K562 (cell line): Measurements from ENCODE around the gene LRRC61. TPM values are rescaled to one million over a fixed set of nuclear protein-coding genes. Genes with fewer than 3 reads are reported as not detected.

ENCODE experiments used
- ATF3 ChIP-seq, 2 experiments: fragments of 450-650 bp in 1 of 2; sonication (generic) in 1 of 2; formaldehyde crosslinking in 1 of 2; IDR thresholded peaks in 1 of 2; conservative IDR thresholded peaks in 1 of 2; 2 replicates each; pipeline versions ENCODE4 v1.6.1 to v1.8.1; 2016 to 2023; ENCODE audit warnings: mild to moderate bottlenecking in 2 of 2, moderate library complexity in 2 of 2, inconsistent platforms in 1 of 2, missing genetic modification reagents in 1 of 2
- BDP1 ChIP-seq: IDR thresholded peaks from 3 replicates; pipeline ENCODE4 v1.6.1; 2011; ENCODE audit not compliant: insufficient read length, insufficient read depth
- CBX2 ChIP-seq: fragments of 200-600 bp; sonication (generic); IDR thresholded peaks from one replicate; pipeline ENCODE4 v1.6.1; 2012; ENCODE audit warnings: mild to moderate bottlenecking, low read length, inconsistent platforms; ENCODE audit not compliant: insufficient read depth, poor library complexity, severe bottlenecking
- CCAR2 ChIP-seq: fragments of 200-400 bp; formaldehyde crosslinking; IDR thresholded peaks from 2 replicates; pipeline ENCODE4 v1.6.1; 2017; ENCODE audit warnings: mild to moderate bottlenecking, low read depth, low read length
- CTCF ChIP-seq, 3 experiments: IDR thresholded peaks in 2 of 3; conservative IDR thresholded peaks in 1 of 3; 2 replicates each; pipeline ENCODE4 v1.5.1; 2011 to 2012; ENCODE audit warnings: low read length in 3 of 3, mild to moderate bottlenecking in 3 of 3, control low read depth in 2 of 3, improper control_type of control experiment in 1 of 3, inconsistent platforms in 1 of 3, low read depth in 1 of 3, mixed read lengths in 1 of 3, moderate library complexity in 1 of 3; ENCODE audit not compliant: insufficient read depth in 2 of 3
- DNMT1 ChIP-seq: fragments of 450-650 bp; IDR thresholded peaks from 2 replicates; pipeline ENCODE4 v1.6.1; 2016; ENCODE audit warnings: antibody characterized with exemption, mild to moderate bottlenecking
- EP300 ChIP-seq: IDR thresholded peaks from 2 replicates; pipeline ENCODE4 v1.6.1; 2012; ENCODE audit warnings: low read length, improper control_type of control experiment
- FUS ChIP-seq: fragments of 200-400 bp; formaldehyde crosslinking; optimal IDR thresholded peaks from 2 replicates; pipeline ENCODE3; 2017; ENCODE audit warnings: low read depth, low read length
- HNRNPH1 ChIP-seq: fragments of 200-400 bp; formaldehyde crosslinking; optimal IDR thresholded peaks from 2 replicates; pipeline ENCODE3; 2017; ENCODE audit warnings: low read depth, mild to moderate bottlenecking, low read length, moderate library complexity
- KAT8 ChIP-seq: fragments of 450-650 bp; IDR thresholded peaks from 2 replicates; pipeline ENCODE4 v1.6.1; 2016; ENCODE audit warnings: low read depth, mild to moderate bottlenecking
- KLF16 ChIP-seq: IDR thresholded peaks from 2 replicates; pipeline ENCODE4 v1.6.1; 2016; ENCODE audit warnings: antibody characterized with exemption
- MCM7 ChIP-seq, 2 experiments: fragments of 450-650 bp; IDR thresholded peaks; 2 replicates each; pipeline ENCODE4 v1.6.1; 2016 to 2018
- PCBP1 ChIP-seq: fragments of 200-400 bp; formaldehyde crosslinking; IDR thresholded peaks from 2 replicates; pipeline ENCODE4 v1.6.1; 2018; ENCODE audit warnings: mild to moderate bottlenecking, low read depth, low read length; ENCODE audit not compliant: poor library complexity, severe bottlenecking
- SMAD2 ChIP-seq: fragments of 150-350 bp; IDR thresholded peaks from 2 replicates; pipeline ENCODE4 v1.6.1; 2014; ENCODE audit warnings: low read depth, mild to moderate bottlenecking, low read length
- SMARCA4 ChIP-seq: fragments of 450-650 bp; IDR thresholded peaks from 2 replicates; pipeline ENCODE4 v1.6.1; 2016
- WHSC1 ChIP-seq: IDR thresholded peaks from one replicate; pipeline ENCODE4 v1.6.1; 2012; ENCODE audit warnings: low read length, control low read depth, inconsistent platforms
- ZNF124 ChIP-seq: sonication (generic); formaldehyde crosslinking; IDR thresholded peaks from 2 replicates; pipeline ENCODE4 v1.8.1; 2022; ENCODE audit warnings: missing genetic modification reagents
- ZNF174 ChIP-seq: fragments of 250-450 bp; sonication (Bioruptor Pico); IDR thresholded peaks from 2 replicates; pipeline ENCODE4 v1.4.0; 2020; ENCODE audit warnings: mild to moderate bottlenecking
- ZNF347 ChIP-seq: fragments of 450-650 bp; formaldehyde crosslinking; IDR thresholded peaks from 2 replicates; pipeline ENCODE4 v1.4.0; 2020; ENCODE audit warnings: low read depth, mild to moderate bottlenecking, moderate library complexity
- ZNF436 ChIP-seq: fragments of 250-450, 450-650 bp; sonication (Bioruptor Pico); formaldehyde crosslinking; IDR thresholded peaks from 2 replicates; pipeline ENCODE4 v1.7.0; 2020; ENCODE audit warnings: mild to moderate bottlenecking
- ZNF445 ChIP-seq: fragments of 250-450 bp; sonication (Bioruptor Pico); IDR thresholded peaks from 2 replicates; pipeline ENCODE4 v1.4.0; 2020; ENCODE audit warnings: low read depth, mild to moderate bottlenecking, moderate library complexity
- ZNF57 ChIP-seq: fragments of 450-650 bp; formaldehyde crosslinking; IDR thresholded peaks from 2 replicates; pipeline ENCODE4 v1.4.0; 2020; ENCODE audit warnings: mild to moderate bottlenecking, moderate library complexity
- ZNF699 ChIP-seq: fragments of 250-450 bp; sonication (Bioruptor Pico); IDR thresholded peaks from 2 replicates; pipeline ENCODE4 v1.8.0; 2021; ENCODE audit warnings: mild to moderate bottlenecking, moderate library complexity; ENCODE audit not compliant: insufficient replicate concordance
- ZNF75A ChIP-seq: fragments of 450-650 bp; formaldehyde crosslinking; IDR thresholded peaks from 2 replicates; pipeline ENCODE4 v1.4.0; 2020; ENCODE audit warnings: mild to moderate bottlenecking
- polyA plus RNA-seq, 8 experiments: library from polyadenylated mRNA; depleted of rRNA in 4 of 8; stranded (reverse) in 5 of 8; unstranded in 3 of 8; fragments of >200 nt; fragmentation: Nextera tagmentation in 2 of 8; fragmentation: Illumina TruSeq in 1 of 8; extraction: Ambion mirVana in 2 of 8; extraction: Trizol in 1 of 8; gene quantifications; 2 replicates each; pipeline versions ENCODE4 v1.2.1 to v1.2.3, GENCODE V29; 2011 to 2014; ENCODE audit warnings: inconsistent platforms in 1 of 8, missing spikeins in 1 of 8
- total RNA-seq, 7 experiments: library from RNA; depleted of rRNA in 6 of 7; stranded (reverse); fragments of >200 nt in 6 of 7; fragmentation: Illumina TruSeq in 2 of 7; extraction: Trizol in 2 of 7; gene quantifications; 2 replicates each; pipeline versions ENCODE4 v1.2.1 to v1.2.3, GENCODE V29; 2011 to 2021; ENCODE audit warnings: low replicate concordance in 1 of 7
- TF ChIP-seq, protein P1 (sequence below): sonication (generic); formaldehyde crosslinking; IDR thresholded peaks from 2 replicates; pipeline ENCODE4 v1.8.1; 2022; ENCODE audit warnings: missing genetic modification reagents

Gene LRRC61
- total and polyA plus RNA-seq, 9 of the 15 experiments (the other 6 are each of a cell fraction or from before 2014, with no cell fraction given) = 1.3 to 55.2 (median 35.2) TPM

- TF ChIP-seq CBX2 (no peak), KAT8 (no peak), EP300 (peak; percentile 30; the same call in 1 of the 2 replicates), ZNF436 (CRISPR knock-in tag) (no peak), MCM7 (IDR thresholded peaks at IDR 0.05) (no peak), ZNF699 (CRISPR knock-in tag) (no peak), ZNF174 (0 out of 2 replicates have a peak, but pooled peaks have one; percentile 4), ZNF445 (CRISPR knock-in tag) (0 out of 2 replicates have a peak, but pooled peaks have one; percentile 46), PCBP1 (peak; percentile 89), KLF16 (peak; percentile 60), ZNF57 (CRISPR knock-in tag) (no peak), ATF3 (IDR thresholded peaks at IDR 0.05) (no peak), ATF3 (CRISPR knock-in tag; conservative IDR thresholded peaks at IDR 0.05) (peak; percentile 75; the same call in 1 of the 2 replicates), ZNF75A (peak; percentile 73; the same call in 1 of the 2 replicates), CCAR2 (no peak), BDP1 (no peak), ZNF124 (CRISPR knock-in tag) (no peak), SMAD2 (no peak), DNMT1 (peak; percentile 99; the same call in 1 of the 2 replicates), HNRNPH1 (no peak), ZNF347 (CRISPR knock-in tag) (peak; percentile 57; the same call in 1 of the 2 replicates), SMARCA4 (peak; percentile 70), CTCF (IDR thresholded peaks at IDR 0.05 in 2 of 3, conservative IDR thresholded peaks at IDR 0.05 in 1 of 3; ENCODE audit: insufficient read depth in 2 of 3, low read depth in 1 of 3, low read length in 3 of 3) (peak; percentile 63 to 78 (median 63); a peak in 4 of 6 replicates), FUS (peak; percentile 95), WHSC1 (no peak)
- TF ChIP-seq, protein P1, sequence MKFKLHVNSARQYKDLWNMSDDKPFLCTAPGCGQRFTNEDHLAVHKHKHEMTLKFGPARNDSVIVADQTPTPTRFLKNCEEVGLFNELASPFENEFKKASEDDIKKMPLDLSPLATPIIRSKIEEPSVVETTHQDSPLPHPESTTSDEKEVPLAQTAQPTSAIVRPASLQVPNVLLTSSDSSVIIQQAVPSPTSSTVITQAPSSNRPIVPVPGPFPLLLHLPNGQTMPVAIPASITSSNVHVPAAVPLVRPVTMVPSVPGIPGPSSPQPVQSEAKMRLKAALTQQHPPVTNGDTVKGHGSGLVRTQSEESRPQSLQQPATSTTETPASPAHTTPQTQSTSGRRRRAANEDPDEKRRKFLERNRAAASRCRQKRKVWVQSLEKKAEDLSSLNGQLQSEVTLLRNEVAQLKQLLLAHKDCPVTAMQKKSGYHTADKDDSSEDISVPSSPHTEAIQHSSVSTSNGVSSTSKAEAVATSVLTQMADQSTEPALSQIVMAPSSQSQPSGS = no peak
Measured at GRCh38 chr7:150322833-150323681, at the start of gene LRRC61, which contains the start of gene ACTR3C (continued).
